ENCODE results near the gene SMG9. TPM values are rescaled to one million over a fixed set of nuclear protein-coding genes. Genes with fewer than 3 reads are reported as not detected.

The SMG9 gene
- 10 to 100 TPM; 10.6 to 29.9 (median 20.6) TPM for total RNA-seq

- Histone ChIP-seq H3K36me3 (no peaks in the 10 kb centered on the region), H3K9me3 (no peaks in the 10 kb centered on the region), H3K27me3 (no peaks in the 10 kb centered on the region), H3K27ac (peak within 1 kb of the TSS; percentile 98), H3K4me1 (no peaks in the 10 kb centered on the region), H3K4me3 (peak within 1 kb of the TSS; percentile 62 to 76 (median 75))
- TF ChIP-seq POLR2A (IDR thresholded peaks at IDR 0.05), result peak; percentile 66
- TF ChIP-seq POLR2AphosphoS5 (IDR thresholded peaks at IDR 0.05), result peak; percentile 93 to 96 (median 94)
- peak in 1 of 3 donors; percentile 20 for TF ChIP-seq CTCF (IDR thresholded peaks at IDR 0.05)
- DNase-seq (ENCODE audit: low spot score in 2 of 2), result peak; percentile 96 to 97
- intact Hi-C loops (cut with DNase I; ENCODE audit: low total_unique reads), result no loop called here
Observed at GRCh38 chr19:43754503-43755255, at the start of gene SMG9. Gene SMG9 (minus strand): TSS chr19:43754962. CDS start chr19:43750741, 4,221 bp downstream.

GRCh38 chr19:43804432-43804831 is 49.7 kb upstream of the SMG9 start:
- Histone ChIP-seq H3K27ac (peak overlapping the region in 1 of 2 donors; percentile 43), H3K27me3 (no peaks in the 10 kb centered on the region), H3K9me3 (no peaks in the 10 kb centered on the region), H3K4me1 (no peaks in the 10 kb centered on the region), H3K4me3 (peak overlapping the region in 2 of 3 donors; percentile 7 to 46), H3K36me3 (no peaks in the 10 kb centered on the region)
- no peak for TF ChIP-seq POLR2A (IDR thresholded peaks at IDR 0.05)
- TF ChIP-seq POLR2AphosphoS5 (IDR thresholded peaks at IDR 0.05), result no peak
- no peak for TF ChIP-seq CTCF (IDR thresholded peaks at IDR 0.05)
- intact Hi-C loops (cut with DNase I; ENCODE audit: low total_unique reads), result no loop called here
- DNase-seq (ENCODE audit: low spot score in 2 of 2), result no peak

- Histone ChIP-seq H3K9me3 (no peaks in the 10 kb centered on the region), H3K27ac (no peak within 1 kb of the TSS), H3K4me3 (no peak within 1 kb of the TSS), H3K36me3 (no peaks in the 10 kb centered on the region), H3K4me1 (no peaks in the 10 kb centered on the region), H3K27me3 (no peaks in the 10 kb centered on the region)
- no peak for TF ChIP-seq POLR2A (IDR thresholded peaks at IDR 0.05)
- TF ChIP-seq POLR2AphosphoS5 (IDR thresholded peaks at IDR 0.05), result no peak
- TF ChIP-seq CTCF (IDR thresholded peaks at IDR 0.05), result no peak
- no peak for DNase-seq (ENCODE audit: low spot score in 2 of 2)
- intact Hi-C loops (cut with DNase I; ENCODE audit: low total_unique reads), result no loop called here
Observed at GRCh38 chr19:43802216-43802951, 47.6 kb upstream of the SMG9 start, which contains the start of gene LYPD5. Gene LYPD5 (minus strand): TSS chr19:43802447. CDS start chr19:43802380, 67 bp downstream.

- Histone ChIP-seq H3K4me3 (peak overlapping the region in 1 of 3 donors; percentile 68), H3K27ac (peak overlapping the region; percentile 41 to 65), H3K4me1 (no peaks in the 10 kb centered on the region), H3K9me3 (no peaks in the 10 kb centered on the region), H3K36me3 (no peaks in the 10 kb centered on the region), H3K27me3 (no peaks in the 10 kb centered on the region)
- no peak for DNase-seq (ENCODE audit: low spot score in 2 of 2)
- intact Hi-C loops (cut with DNase I; ENCODE audit: low total_unique reads), result loop anchor here (2.0 kb wide), 1 partner anchor 29 kb away; no protein-coding TSS in a partner anchor
- no peak for TF ChIP-seq POLR2AphosphoS5 (IDR thresholded peaks at IDR 0.05)
- no peak for TF ChIP-seq CTCF (IDR thresholded peaks at IDR 0.05)
- no peak for TF ChIP-seq POLR2A (IDR thresholded peaks at IDR 0.05)
Observed at GRCh38 chr19:43799502-43800142, 44.9 kb upstream of the SMG9 start.

All from breast epithelium (tissue), 4 donors.